ENCODE results near the gene TASOR2.

TASOR2 gene

GRCh38 chr10:5684318-5684970, at the start of gene TASOR2:
TASOR2 (plus strand) TSS chr10:5684838; CDS start chr10:5720643, 35,805 bp downstream.
- DNase-seq (ENCODE audit: low read depth, low spot score), result peak; percentile 93

DNA sequence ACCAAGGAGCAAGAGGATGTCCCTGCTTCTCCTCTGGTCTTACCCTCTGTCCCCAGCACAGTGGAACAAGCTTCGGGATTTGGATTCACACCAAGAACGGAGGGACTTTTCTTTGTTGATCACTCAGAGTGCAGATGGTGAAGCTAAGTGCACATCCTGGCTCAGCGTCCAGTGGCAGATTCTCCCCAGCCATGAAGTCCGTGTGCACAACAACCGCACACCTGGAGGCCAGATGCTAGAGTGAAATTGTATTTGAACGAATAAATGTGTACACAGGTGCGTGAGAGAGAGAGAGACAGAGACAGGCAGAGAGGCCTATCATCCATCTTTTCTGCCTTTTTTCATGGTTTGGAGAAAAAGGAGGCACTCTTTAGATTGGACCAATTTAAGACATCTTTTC, 49.7 kb upstream of the TASOR2 start:
- DNase-seq (ENCODE audit: low read depth, low spot score), result no peak

DNA sequence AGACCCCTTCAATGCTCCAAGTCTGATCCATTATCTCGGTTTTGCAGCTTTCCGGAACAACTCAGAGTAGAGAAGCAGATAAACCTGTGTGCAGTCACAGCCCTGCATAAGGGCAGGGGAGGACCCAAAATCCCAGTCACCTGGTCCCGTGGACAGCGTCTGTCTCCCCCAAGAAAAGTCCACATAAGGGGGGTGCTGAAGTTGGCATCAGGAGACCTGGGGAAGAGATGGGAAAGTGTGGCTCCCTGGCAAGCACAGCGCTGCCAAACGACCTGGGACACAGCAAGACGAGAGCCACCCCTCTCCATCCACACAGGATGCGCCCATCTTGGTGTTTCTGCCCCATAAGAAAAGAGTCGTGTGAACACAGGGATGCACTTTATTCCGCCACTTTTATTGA, 46.1 kb upstream of the TASOR2 start:
- DNase-seq (ENCODE audit: low read depth, low spot score), result no peak

DNA sequence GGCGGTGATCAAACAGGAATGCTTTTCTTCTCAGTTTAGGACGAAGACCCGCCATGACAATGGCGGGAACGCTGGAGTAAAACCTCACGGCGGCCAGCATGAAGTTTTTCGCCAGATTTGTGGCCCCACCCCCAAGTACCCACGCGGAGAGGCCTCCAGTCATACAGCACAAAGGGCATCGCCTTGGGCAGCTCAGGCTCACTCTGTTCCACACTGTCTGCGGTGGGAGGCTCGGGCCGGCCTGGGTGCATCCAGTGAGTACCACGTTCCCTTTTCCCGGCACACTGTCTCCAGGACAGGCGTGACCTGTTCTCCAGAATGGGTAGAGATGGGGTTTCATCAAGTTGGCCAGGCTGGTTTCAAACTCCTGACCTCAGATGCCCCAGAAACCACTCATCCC, 45.6 kb upstream of the TASOR2 start:
- DNase-seq (ENCODE audit: low read depth, low spot score), result no peak

- no peak for DNase-seq (ENCODE audit: low read depth, low spot score)
Measured at GRCh38 chr10:5640036-5640435, 44.6 kb upstream of the TASOR2 start.

- no peak for DNase-seq (ENCODE audit: low read depth, low spot score)
Measured at GRCh38 chr10:5640501-5640900, 44.1 kb upstream of the TASOR2 start.

DNA sequence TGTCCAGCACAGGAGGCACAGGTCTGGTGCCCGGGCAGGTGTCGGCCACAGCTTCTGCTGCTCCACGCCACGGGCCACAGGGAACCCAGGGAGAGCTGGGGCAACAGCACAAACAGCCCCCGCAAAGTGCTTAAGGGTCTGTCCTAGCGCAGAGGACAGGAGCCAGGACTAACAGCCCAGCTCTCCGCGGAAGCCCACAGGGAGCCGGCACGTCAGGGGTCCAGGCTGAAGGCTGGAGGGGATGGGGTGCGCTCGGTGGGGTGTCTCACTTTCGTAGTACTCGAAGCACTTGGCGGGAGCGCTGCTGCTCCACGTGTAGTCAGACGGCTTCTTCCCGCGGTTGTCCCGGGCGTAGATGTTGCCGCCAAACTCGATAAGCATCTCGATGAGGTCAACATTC, 43.1 kb upstream of the TASOR2 start:
- no peak for DNase-seq (ENCODE audit: low read depth, low spot score)

- DNase-seq (ENCODE audit: low read depth, low spot score), result no peak
Measured at GRCh38 chr10:5643346-5644067, 41.1 kb upstream of the TASOR2 start.

DNA sequence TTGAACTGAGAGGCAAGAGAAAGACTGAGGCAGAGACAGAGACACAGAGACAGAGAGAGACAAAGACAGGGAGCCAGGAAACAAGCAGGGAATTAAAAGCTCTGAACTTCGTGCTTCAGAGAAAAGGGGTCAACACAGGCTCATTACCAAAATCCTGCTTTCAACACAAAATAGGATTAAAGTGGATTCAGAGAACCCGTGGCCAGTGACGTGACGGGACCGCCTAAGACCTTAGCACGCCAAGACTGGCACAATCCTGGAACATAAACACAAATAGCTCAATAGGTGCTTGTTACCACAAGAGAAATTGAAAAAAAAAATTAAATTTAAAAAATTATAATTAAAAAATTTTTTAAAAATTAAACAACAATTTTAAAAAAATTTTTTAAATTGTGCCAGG, 39.7 kb upstream of the TASOR2 start:
- DNase-seq (ENCODE audit: low read depth, low spot score), result no peak

DNA sequence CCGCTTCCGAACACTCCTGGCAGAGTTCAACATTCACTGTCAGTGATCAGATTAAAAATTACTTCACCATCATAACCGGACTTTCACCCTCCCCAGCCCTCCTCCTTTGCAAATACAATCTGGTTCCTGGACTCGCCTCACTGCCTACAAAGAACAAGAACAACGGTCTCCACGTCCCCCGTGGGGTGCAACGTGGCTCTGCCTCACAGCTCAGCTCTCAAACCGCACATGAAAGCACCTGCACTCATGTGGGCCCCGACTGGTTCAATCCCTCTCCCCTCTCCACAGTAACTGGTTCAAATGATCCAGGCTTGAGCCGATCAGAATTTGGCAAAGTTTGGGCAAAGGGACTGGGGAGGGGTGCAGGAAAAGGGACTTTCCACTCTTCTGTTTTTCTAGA, 39.3 kb upstream of the TASOR2 start:
- DNase-seq (ENCODE audit: low read depth, low spot score), result no peak

GRCh38 chr10:5645944-5646617, 38.6 kb upstream of the TASOR2 start:
- DNase-seq (ENCODE audit: low read depth, low spot score), result no peak

DNA sequence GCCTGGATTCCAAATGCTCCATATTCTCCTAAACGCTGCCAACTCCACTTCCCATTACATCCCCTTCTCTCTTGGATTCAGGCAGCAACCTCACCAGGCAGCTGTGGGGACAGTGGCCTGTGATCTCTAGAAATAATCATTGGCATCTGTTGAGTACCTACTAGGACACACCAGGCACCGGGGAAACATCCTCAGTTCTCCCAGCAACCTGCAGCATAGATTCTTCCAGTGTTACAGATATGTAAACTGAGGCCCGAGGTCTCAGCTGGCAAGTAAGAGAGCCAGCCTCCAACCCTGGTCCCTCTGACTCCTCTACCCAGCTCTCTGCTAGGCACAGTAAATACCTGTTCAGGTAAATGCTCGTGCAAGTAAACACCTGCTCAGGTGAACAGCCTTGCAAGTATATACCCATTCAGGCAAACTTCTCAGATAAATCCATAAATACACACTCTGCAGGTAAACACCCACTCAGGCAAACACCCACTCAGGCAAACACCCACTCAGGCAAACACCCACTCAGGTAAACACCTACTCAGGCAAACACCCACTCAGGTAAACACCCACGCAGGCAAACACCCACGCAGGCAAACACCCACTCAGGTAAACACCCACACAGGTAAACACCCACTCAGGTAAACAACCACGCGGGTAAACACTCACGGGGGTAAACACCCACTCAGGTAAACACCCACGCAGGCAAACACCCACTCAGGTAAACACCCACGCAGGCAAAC, 37.0 kb upstream of the TASOR2 start:
- DNase-seq (ENCODE audit: low read depth, low spot score), result no peak

DNA sequence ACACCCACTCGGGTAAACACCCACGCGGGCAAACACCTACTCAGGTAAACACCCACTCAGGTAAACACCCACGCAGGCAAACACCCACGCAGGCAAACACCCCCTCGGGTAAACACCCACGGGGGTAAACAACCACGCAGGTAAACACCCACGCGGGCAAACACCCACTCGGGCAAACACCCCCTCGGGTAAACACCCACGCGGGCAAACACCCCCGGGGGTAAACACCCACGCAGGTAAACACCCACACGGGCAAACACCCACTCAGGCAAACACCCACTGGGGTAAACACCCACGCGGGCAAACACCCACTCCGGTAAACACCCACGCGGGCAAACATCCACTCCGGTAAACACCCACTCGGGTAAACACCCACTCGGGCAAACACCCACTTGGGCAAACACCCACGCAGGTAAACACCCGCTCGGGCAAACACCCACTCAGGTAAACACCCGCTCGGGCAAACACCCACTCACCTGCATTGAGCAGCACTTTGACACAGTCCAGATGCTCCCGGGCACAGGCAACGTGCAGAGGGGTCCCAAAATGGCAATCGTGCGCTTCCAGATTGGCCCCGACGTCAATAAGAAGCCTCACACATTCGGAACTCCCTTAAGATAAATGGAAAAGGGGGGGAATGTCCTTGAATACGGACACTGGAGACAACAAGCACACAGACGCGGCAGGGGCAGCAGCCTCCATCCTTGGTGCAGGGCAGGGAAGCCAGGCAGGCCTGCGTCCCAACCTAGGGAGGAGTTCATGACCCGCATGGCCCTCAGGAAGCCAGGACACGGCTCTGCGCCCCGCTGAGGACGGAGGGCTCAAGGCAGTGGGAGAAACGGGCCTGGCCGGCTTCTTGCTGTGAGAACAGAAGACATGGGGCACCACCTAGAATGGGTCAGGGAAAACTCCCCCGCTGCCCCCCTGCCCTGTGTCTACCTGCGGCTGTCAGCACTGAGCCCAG, 35.9 kb upstream of the TASOR2 start:
- DNase-seq (ENCODE audit: low read depth, low spot score), result no peak

DNA sequence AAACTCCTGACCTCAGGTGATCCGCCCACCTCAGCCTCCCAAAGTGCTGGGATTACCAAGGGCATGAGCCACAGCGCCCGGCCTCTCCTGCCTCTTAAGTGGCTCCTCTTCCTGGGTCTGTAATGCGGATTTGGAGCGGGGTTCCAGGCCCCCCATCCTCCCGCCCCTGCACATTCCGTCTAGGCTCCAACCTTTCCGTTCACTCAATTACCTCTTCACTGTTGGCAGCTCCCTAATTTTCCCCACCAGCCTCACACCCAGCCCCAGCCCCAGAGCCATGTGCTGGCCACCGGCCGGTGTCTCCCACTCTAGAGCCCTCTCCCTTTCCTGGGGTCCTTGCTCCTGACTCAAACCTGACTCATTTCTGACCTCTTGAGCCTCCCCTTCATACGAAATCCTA, 34.9 kb upstream of the TASOR2 start:
- DNase-seq (ENCODE audit: low read depth, low spot score), result no peak

DNA sequence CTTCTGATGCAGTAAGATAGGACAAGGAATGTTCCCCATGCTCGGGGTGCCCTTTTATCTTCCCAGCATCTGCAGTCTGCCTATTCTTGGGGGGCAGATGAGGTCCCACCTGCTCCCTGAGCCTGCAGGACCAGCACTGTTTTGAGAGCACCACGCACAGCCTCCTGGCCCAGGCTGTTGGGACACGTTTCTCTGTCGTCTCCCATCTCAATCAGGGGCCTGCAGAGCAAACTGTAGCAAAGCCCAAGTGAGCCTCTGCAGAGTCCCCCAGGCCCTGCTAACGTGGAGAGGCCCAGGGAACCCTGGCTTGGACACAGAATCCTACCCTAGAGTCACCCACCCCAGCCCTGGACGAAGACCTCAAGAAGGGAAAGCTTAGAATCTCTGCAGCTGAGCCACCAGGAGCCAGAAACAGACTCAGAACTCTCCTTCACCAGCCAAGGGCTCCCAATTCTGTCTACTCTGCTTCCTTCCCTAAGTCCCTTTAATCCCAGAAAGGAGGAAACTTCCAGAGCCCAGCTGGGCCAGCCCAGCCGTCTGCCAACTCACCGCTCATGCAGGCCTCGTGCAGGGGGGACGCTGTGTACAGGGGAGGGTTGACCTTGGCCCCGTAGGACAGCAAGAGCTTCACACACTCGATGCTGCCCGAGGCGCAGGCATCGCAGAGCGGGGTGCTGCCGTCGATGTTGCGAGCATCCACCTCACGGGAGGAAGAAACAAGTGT, 33.8 kb upstream of the TASOR2 start:
- DNase-seq (ENCODE audit: low read depth, low spot score), result no peak

GRCh38 chr10:5651388-5651764, 33.3 kb upstream of the TASOR2 start:
- no peak for DNase-seq (ENCODE audit: low read depth, low spot score)

- DNase-seq (ENCODE audit: low read depth, low spot score), result no peak
Measured at GRCh38 chr10:5652746-5653145, 31.9 kb upstream of the TASOR2 start.

DNA sequence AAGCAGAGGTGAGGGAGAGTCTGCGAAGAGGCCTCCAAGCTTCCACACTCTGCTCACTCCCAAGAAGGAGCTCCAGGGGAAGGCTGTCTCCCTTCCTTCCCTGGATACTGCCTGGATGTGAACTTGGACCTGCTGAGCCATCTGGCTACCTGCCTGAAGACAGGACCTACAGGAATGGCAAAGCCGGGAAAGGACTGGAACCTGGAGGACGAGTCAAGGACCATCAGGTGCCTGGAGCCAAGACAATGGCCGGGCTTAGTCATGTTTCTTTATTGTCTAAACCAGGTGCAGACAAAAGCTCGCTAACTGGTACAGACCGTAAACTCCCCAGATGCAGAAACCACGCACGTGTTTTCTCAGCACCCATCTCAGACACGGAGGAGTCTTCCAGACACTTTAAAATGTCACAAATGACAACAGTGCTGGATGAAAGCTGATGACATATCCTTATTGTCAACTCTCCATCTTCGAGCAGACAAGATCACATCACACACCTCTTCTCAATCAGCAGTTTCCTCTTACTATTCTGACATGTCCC, 30.4 kb upstream of the TASOR2 start:
- no peak for DNase-seq (ENCODE audit: low read depth, low spot score)

GRCh38 chr10:5655121-5655520, 29.5 kb upstream of the TASOR2 start:
- no peak for DNase-seq (ENCODE audit: low read depth, low spot score)
